Activated CD4-positive, alpha-beta memory T cell treated with anti-CD3 and anti-CD28 coated beads for 36 hours (primary cell): ENCODE data around the gene OPN4. TPM values are rescaled to one million over a fixed set of nuclear protein-coding genes. Genes with fewer than 3 reads are reported as not detected.
"Not testable (repeated sequence)": the region's sequence is repeated elsewhere in the genome, so short reads cannot be mapped to it uniquely, and the experiment has no call there.

ENCODE experiments used
- CTCF ChIA-PET: fragments of 350-600 bp; sonication (Branson Sonifier 250); formaldehyde crosslinking; loops from one replicate; lab custom pipeline; 2021; ENCODE audit warnings: antibody characterized with exemption, inconsistent platforms; lab: Charles Lee
- POLR2A ChIA-PET: fragments of 350-600 bp; sonication (Branson Sonifier 250); formaldehyde crosslinking; loops from one replicate; lab custom pipeline; 2021; ENCODE audit warnings: antibody characterized with exemption; lab: Charles Lee
- DNase-seq: peaks from one replicate; pipeline ENCODE4 v3.0.0-alpha.2; 2020
- H3K27ac Mint-ChIP-seq: one replicate; pipeline ENCODE4 v1.8.0; 2021; ENCODE audit warnings: mixed read lengths
- H3K27me3 Mint-ChIP-seq: one replicate; pipeline ENCODE4 v1.8.0; 2021; ENCODE audit warnings: mixed read lengths
- H3K36me3 Mint-ChIP-seq: one replicate; pipeline ENCODE4 v1.8.0; 2021; ENCODE audit warnings: mixed read lengths
- H3K4me1 Mint-ChIP-seq: one replicate; pipeline ENCODE4 v1.8.0; 2021; ENCODE audit warnings: low read depth, mixed read lengths
- H3K4me3 Mint-ChIP-seq: one replicate; pipeline ENCODE4 v1.8.0; 2021; ENCODE audit warnings: mild to moderate bottlenecking, mixed read lengths
- H3K9me3 Mint-ChIP-seq: one replicate; pipeline ENCODE4 v1.8.0; 2021; ENCODE audit warnings: mixed read lengths
- intact Hi-C: fragments of 100-400 bp; cut with micrococcal nuclease; formaldehyde crosslinking; loops from one replicate; pipeline ENCODE4 v1.15.1; 2023
- total RNA-seq, 2 experiments: library from RNA; stranded (reverse); gene quantifications; one replicate each; pipeline ENCODE4 v1.2.3, GENCODE V29; 2021

Gene OPN4
- total RNA-seq, 2 experiments from 2014 or later, result not detected

DNA sequence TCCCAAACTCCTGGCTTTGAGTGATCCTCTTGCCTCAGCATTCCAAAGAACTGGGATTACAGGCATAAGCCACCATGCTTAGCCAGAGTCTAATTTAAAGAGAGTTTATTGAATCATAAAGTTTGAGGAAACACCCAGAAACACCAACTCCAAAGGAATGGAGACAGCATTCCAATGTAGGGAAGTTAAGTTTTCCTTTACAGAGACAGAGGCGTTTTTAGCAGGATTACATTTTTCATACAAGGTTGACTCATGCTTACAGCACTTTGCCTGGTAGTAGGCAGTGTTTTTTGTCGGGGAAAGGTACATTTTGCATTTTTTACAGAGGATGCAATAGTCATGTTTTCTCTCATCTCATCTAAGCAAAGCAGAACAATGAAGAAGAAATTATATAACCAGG is 18.9 kb upstream of the OPN4 start:
- Mint-ChIP-seq H3K27me3 (peaks cover 44% of the 10 kb centered on the region), H3K4me1 (peaks cover 3% of the 10 kb centered on the region), H3K4me3 (no peak overlapping the region), H3K36me3 (no peaks in the 10 kb centered on the region), H3K27ac (no peak overlapping the region), H3K9me3 (no peaks in the 10 kb centered on the region)
- intact Hi-C loops, result no loop called here
- CTCF ChIA-PET, result no interaction called here
- POLR2A ChIA-PET, result no interaction called here
- DNase-seq, result no peak

GRCh38 chr10:86636311-86636710 is 18.0 kb upstream of the OPN4 start:
- ChIA-PET CTCF (no interaction called here), POLR2A (no interaction called here)
- H3K27me3 Mint-ChIP-seq, result peaks cover 40% of the 10 kb centered on the region
- no peak overlapping the region for H3K27ac Mint-ChIP-seq
- intact Hi-C loops, result no loop called here
- no peaks in the 10 kb centered on the region for H3K36me3 Mint-ChIP-seq
- no peaks in the 10 kb centered on the region for H3K9me3 Mint-ChIP-seq
- DNase-seq, result no peak
- H3K4me1 Mint-ChIP-seq, result peaks cover 3% of the 10 kb centered on the region
- no peak overlapping the region for H3K4me3 Mint-ChIP-seq

- Mint-ChIP-seq H3K27ac (no peak overlapping the region), H3K4me3 (no peak overlapping the region), H3K9me3 (peaks cover 7% of the 10 kb centered on the region), H3K36me3 (peaks cover 5% of the 10 kb centered on the region), H3K27me3 (peaks cover 9% of the 10 kb centered on the region), H3K4me1 (peaks cover 5% of the 10 kb centered on the region)
- DNase-seq, result no peak
- CTCF ChIA-PET, result no interaction called here
- POLR2A ChIA-PET, result no interaction called here
- intact Hi-C loops, result no loop called here
These were observed 12.3 kb upstream of the OPN4 start for GRCh38 chr10:86642021-86642420.

DNA sequence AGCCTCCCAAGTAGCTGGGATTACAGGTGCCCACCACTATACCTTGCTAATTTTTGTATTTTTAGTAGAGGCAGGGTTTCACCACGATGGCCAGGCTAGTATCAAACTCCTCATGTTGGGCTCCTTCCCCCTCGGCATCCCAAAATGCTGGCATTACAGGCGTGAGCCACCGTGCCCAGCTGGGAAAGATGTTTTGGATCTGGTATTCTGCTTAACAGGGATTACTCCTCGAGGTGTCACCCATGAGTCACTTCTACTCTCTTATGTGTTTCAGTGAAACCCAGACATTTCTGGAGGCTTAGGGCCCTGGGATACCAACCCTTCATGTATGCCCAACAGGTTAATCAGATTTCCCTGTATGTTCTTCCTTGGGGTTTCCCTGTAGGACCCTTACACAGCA is 11.8 kb upstream of the OPN4 start:
- ChIA-PET POLR2A (no interaction called here), CTCF (no interaction called here)
- Mint-ChIP-seq H3K4me3 (no peak overlapping the region), H3K27me3 (peaks cover 7% of the 10 kb centered on the region), H3K9me3 (peaks cover 7% of the 10 kb centered on the region), H3K36me3 (peaks cover 5% of the 10 kb centered on the region), H3K4me1 (peaks cover 5% of the 10 kb centered on the region), H3K27ac (no peak overlapping the region)
- intact Hi-C loops, result no loop called here
- DNase-seq, result no peak

DNA sequence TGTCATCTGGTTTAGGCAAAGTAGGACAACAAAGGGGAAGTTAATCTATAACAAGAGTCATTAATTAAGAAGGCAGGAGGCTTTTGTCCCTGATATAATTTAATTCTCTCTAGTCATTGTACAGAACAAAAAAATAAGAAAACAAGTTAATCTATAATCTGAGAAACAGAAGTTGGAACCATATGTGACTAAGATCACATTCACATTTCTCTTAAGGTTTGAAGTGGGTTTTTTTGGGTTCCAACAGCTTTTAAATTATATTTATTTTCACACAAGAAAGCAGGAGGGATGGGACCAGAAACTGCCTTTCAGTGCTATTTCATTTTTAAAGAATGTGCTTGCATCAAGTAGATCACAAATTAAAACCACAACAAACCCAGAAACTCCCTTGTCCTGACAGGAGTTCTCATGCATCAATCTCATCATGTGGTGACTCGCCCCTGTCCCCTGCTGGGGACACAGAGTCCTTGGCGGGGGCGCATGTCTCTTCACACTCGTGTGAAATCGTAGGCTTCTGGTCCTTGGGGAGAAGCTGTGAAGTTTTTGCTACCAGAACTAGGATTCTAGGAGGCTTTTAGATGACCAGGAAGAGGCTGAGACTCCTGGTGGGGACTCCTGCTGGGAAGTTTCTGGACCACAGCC is 10.1 kb upstream of the OPN4 start:
- Mint-ChIP-seq H3K27me3 (peaks cover 7% of the 10 kb centered on the region), H3K9me3 (peaks cover 7% of the 10 kb centered on the region), H3K4me1 (peaks cover 5% of the 10 kb centered on the region), H3K27ac (no peak overlapping the region), H3K36me3 (peaks cover 5% of the 10 kb centered on the region), H3K4me3 (no peak overlapping the region)
- POLR2A ChIA-PET, result no interaction called here
- CTCF ChIA-PET, result interaction anchor here (0.7 to 1.2 kb wide), 2 partner anchors 14 to 59 kb away, joined by 3 to 4 read pairs; no protein-coding TSS in a partner anchor
- DNase-seq, result peak; percentile 18
- intact Hi-C loops, result no loop called here

DNA sequence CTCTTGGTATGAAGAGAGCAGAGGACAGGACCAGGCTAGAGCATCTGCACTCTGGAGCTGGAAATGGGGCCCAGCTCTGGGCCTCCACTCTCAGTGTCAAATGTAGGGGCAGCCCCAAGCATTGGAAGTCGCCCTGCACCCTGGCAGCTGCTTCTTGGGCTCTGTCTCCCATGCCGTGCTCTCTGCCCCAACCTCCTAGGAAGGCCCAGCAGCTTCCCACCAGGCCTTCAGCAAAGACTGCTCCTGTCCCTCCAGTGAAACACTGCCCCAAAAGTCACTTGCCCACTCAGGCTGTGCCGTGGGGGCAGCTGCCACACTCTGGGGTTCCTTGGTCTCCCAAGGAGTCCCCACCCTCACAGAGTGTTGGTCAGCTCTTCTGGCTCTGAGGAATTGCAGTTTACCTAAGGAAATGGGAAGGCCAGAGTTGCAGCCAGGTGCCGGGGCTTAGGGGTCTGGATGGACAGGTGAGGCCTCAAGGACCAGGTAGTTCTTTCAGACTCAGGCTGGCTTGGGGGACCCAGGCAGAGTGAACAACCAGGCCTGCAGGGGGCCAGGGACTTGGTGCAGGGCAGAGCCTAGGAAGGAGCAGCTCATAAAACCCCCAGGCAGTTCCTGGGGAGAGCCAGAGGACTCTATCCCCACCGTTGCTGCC is 9.4 kb upstream of the OPN4 start:
- no peak for DNase-seq
- no peak overlapping the region for H3K4me3 Mint-ChIP-seq
- H3K9me3 Mint-ChIP-seq, result peaks cover 7% of the 10 kb centered on the region
- H3K27ac Mint-ChIP-seq, result no peak overlapping the region
- H3K27me3 Mint-ChIP-seq, result peaks cover 7% of the 10 kb centered on the region
- H3K4me1 Mint-ChIP-seq, result peaks cover 5% of the 10 kb centered on the region
- intact Hi-C loops, result no loop called here
- POLR2A ChIA-PET, result no interaction called here
- CTCF ChIA-PET, result interaction anchor here (0.7 kb wide), 1 partner anchor 14 kb away, joined by 3 read pairs; no protein-coding TSS in a partner anchor
- peaks cover 5% of the 10 kb centered on the region for H3K36me3 Mint-ChIP-seq

DNA sequence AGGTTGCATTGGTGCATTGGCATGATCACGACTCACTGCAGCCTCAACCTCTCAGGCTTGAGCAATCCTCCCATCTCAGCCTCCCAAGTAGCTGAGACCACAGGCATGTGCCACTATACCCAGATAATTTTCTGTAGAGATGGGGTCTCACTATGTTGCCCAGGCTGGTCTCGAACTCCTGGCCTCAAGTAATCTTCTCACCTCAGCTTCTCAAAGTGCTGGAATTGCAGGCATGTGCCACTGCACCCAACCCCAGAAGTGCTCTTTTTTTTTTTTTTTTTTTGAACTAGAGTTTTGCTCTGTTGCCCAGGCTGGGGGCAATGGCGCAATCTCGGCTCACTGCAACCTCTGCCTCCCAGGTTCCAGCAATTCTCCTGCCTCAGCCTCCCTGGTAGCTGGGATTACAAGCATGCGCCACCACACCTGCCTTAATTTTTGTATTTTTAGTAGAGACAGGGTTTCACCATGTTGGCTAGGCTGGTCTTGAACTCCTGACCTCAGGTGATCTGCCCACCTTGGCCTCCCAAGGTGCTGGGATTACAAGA is 8.7 kb upstream of the OPN4 start:
- DNase-seq, CTCF ChIA-PET, H3K9me3 Mint-ChIP-seq, POLR2A ChIA-PET, H3K36me3 Mint-ChIP-seq, H3K4me1 Mint-ChIP-seq, H3K27ac Mint-ChIP-seq, H3K4me3 Mint-ChIP-seq, H3K27me3 Mint-ChIP-seq, intact Hi-C loops: not testable (repeated sequence)

DNA sequence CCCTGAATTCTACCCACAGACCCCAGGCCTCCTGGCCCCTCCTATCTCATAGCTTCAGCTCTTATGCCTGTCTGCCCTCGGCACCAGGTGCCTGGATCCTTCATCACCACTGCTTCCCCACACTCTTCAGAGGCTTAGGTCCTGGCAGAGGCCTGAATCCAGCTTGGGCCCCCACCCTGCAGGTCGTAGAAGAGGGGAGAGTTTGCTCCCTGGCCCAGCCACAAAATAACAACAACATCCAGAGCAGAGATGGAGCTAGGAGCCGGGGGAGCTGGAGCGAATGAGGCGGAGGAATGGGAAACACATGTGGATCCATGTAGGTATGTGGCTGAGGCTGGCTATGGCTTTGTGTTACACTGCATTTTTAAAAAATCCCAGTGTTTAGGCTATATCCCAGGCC is 7.8 kb upstream of the OPN4 start:
- POLR2A ChIA-PET, result no interaction called here
- Mint-ChIP-seq H3K27me3 (peaks cover 2% of the 10 kb centered on the region), H3K4me1 (peaks cover 5% of the 10 kb centered on the region), H3K4me3 (no peak overlapping the region), H3K27ac (no peak overlapping the region), H3K36me3 (peaks cover 5% of the 10 kb centered on the region), H3K9me3 (peaks cover 6% of the 10 kb centered on the region)
- intact Hi-C loops, result no loop called here
- DNase-seq, result no peak
- CTCF ChIA-PET, result no interaction called here

DNA sequence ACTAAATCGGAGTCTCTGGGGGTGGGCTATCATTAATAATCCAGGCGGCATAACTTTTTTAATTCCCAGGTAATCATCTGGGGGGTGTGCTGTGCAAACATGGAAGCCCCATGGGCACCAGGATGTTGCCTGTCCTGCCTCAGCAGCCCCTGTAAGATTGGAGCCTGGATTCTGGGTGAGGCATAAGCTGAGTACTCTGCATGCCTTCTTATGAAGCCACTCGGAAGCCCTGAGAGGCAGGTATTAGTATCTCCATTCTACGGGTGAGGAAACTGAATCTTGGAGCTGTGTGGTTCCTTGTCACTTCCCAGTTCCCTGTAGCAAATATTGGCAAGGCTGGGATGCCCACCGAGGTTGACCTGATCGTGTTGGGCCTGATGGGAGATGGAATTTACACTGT is 7.4 kb upstream of the OPN4 start:
- Mint-ChIP-seq H3K27me3 (peaks cover 2% of the 10 kb centered on the region), H3K4me3 (no peak overlapping the region), H3K9me3 (peaks cover 2% of the 10 kb centered on the region), H3K36me3 (peaks cover 2% of the 10 kb centered on the region), H3K27ac (no peak overlapping the region), H3K4me1 (peaks cover 5% of the 10 kb centered on the region)
- POLR2A ChIA-PET, result no interaction called here
- CTCF ChIA-PET, result no interaction called here
- intact Hi-C loops, result no loop called here
- no peak for DNase-seq

GRCh38 chr10:86647773-86648703 is 6.3 kb upstream of the OPN4 start:
- H3K36me3 Mint-ChIP-seq, result no peaks in the 10 kb centered on the region
- intact Hi-C loops, result no loop called here
- no peak for DNase-seq
- CTCF ChIA-PET, result no interaction called here
- H3K27me3 Mint-ChIP-seq, result no peaks in the 10 kb centered on the region
- no peak overlapping the region for H3K27ac Mint-ChIP-seq
- no peaks in the 10 kb centered on the region for H3K9me3 Mint-ChIP-seq
- H3K4me3 Mint-ChIP-seq, result no peak overlapping the region
- POLR2A ChIA-PET, result no interaction called here
- H3K4me1 Mint-ChIP-seq, result peaks cover 5% of the 10 kb centered on the region

DNA sequence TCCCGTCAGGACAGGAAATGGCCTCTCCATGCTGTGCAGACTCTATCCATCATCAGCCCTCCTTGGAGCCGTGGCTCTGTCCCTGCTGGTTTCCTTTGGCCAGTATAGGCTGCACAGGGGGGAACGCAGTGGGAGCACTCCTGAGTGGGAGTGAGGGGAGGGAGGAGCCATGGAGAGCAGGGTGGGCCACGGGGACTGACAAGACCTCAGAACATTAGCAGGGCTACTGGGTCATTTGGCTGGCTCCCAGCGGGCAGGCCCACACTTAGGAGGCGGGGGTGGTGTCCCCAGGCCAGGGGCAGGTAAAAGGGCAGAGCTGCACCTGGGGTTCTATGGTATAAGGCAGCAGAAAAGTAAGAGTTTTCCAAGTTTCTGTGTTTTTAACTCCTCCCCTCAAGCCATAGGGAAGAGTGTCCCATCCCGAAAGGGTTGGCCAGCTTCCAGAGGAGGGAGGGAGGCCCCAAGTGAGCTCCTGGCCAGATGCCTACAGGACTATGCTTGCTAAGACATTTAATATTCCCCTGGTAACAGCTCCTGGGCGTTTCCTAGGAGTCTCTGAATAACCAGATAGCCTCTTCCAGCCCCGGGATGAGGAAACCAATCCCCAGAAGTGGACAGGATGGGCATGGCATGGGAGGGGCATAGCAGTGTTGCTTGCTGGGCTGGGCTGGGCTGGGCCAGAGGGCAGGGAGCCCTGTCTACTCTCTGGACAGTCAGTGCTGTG is 5.5 kb upstream of the OPN4 start:
- H3K9me3 Mint-ChIP-seq, result no peaks in the 10 kb centered on the region
- CTCF ChIA-PET, result no interaction called here
- H3K36me3 Mint-ChIP-seq, result no peaks in the 10 kb centered on the region
- POLR2A ChIA-PET, result no interaction called here
- no peaks in the 10 kb centered on the region for H3K4me1 Mint-ChIP-seq
- no peak overlapping the region for H3K4me3 Mint-ChIP-seq
- DNase-seq, result no peak
- intact Hi-C loops, result no loop called here
- H3K27ac Mint-ChIP-seq, result no peak overlapping the region
- H3K27me3 Mint-ChIP-seq, result no peaks in the 10 kb centered on the region
